Fibroblast of skin of right biceps (primary cell): ENCODE measurements around the gene SLC44A5.
"Not testable (repeated sequence)": the region's sequence is repeated elsewhere in the genome, so short reads cannot be mapped to it uniquely, and the experiment has no call there.

Experiments
- DNase-seq: peaks from one replicate; pipeline ENCODE4 v3.0.0-alpha.2; 2013

Gene SLC44A5

DNA sequence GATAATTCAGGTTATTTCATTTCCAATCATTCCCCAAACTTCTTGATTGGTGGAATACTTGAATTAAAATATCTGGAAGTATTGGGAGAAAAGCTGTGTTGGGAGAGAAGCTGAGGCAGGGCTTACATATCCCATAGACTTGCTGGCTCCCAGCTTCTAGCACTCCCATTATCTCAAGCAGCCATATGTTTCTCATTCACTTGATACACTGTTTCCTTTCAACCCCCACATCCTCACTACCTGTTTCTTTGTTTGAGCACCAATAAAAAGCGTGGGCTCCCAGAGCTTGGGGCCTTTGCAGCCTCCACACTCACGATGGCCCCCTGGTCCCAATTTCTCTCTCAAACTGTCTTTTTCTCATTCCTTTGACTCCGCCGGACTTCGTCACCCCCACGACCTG lies 256.6 kb downstream of the SLC44A5 start:
- DNase-seq, result not testable (repeated sequence)

DNA sequence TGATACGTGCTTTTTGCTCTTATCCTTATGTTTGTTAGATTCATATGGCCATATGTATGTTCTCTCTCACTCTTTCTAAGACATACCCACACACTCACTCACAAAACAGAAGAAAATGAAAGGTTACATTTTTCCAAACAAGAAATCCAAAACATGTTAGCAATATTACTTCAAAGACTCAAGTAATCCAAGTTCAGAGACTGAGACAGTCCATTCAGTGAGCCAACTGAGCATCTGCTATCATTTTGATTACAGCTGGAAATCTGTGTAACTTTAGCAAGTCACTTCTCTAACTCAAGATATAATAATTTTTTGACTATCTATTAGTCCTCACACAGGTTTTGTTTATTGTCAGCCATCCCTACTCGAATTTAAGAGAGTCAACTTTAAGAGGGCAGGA lies 257.9 kb downstream of the SLC44A5 start:
- no peak for DNase-seq

DNA sequence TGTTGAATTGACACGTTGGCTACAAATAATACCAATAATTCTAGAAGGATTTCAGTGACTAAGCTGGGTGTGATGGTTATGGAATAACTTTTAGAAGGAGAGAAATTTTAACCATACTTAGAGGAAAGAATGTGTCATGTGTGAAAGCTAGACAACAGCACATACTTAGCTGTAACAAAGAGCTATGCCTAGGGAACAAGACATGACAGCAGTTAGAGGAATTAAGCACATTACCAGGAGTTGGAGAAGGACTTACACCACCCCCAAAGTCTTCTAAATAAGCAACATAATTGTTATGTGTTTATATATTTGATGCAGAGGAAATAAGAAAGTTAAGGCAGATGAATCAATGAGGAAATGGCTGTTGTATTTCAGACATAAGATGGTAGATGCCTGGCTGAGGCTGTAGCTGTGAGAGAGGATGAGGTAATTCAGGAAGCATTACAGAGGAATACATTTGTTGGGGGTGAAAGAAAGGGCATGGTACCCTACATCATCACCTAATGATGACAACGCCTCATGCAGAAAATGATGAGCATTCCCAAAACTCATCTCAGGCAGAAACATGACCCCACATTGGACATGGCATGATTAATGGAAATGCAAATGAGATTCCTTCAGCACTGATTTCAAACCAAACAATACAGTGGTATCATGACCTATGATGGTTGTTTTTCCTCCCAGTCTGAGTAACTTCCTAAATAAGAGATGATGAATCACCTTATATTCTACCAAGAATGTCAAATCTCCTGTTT lies 265.2 kb downstream of the SLC44A5 start:
- peak; percentile 80 for DNase-seq

DNA sequence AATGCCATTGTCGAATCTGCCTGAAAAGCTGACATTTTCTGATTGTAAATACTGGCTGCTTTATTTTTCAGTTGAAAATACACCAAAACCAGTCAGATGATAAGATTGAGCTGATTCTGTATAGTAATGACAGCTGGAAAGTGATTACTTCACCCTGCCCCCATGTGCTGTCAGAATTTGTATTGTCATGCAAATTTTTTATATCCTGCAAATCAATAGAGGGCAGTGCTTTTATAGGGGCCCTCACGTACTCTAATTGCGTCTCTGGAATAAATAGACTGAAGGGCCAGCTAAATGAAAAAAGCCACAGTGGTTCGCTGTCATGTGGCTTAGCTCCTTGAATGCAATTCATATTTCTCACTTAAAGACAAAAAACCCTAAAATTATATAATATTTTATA lies 268.1 kb downstream of the SLC44A5 start:
- no peak for DNase-seq

DNA sequence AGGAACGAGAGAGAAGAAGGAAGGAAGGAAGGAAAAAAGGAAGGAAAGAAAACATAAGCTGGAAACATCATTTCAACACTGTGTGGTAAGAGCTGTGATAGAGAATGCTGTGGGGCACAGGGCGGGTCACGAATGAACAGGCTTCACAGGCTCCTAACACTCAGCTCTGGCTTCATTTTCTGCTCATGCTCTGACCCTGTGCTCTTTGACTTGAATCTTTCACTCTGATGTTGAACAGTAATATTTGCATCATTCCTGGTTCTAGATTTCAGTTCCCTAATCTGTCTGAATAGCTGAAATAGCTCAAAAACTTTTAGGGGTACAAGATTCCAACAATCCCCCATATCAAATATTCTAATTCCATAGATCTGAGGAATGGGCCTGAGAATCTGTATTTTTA lies 269.4 kb downstream of the SLC44A5 start:
- no peak for DNase-seq

DNA sequence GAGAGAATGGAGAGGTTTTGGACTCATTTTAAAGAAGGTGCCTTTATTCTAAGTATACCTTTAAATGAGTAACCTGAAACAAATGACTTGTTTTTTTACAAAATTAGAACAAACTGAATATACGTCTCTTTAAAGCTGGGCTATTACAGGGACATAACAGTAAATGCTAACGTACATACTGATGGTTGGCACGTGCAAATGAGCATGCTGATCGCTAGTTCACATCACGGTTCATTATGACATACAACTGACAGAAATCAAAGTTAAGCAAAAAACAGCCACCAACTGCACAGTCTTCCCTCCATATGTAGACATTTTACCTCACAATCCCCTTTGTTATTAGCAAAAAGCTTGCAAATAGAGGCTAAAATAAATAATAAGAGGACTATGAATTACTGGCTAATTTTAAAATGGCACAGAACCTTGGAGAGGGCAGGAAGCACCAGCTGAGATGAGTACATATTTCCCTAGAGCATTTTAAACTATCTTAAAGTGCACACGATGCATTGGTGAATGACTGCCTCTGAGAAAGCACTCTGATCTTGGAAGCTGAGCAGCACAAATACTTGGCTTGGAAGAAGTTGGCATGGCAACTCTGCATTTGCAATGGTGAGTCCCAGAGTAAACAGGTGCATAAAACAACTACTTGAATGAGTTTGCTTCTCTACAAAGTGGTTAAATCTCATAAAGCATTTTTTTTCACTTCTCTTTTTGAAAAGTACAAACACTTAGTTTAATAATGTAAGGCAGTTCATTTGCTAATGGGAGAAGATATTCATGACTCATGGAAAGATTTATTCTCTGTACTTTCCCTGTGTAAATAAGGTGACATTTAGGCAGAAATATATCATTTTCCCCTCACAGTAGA lies 272.1 kb downstream of the SLC44A5 start:
- no peak for DNase-seq

DNA sequence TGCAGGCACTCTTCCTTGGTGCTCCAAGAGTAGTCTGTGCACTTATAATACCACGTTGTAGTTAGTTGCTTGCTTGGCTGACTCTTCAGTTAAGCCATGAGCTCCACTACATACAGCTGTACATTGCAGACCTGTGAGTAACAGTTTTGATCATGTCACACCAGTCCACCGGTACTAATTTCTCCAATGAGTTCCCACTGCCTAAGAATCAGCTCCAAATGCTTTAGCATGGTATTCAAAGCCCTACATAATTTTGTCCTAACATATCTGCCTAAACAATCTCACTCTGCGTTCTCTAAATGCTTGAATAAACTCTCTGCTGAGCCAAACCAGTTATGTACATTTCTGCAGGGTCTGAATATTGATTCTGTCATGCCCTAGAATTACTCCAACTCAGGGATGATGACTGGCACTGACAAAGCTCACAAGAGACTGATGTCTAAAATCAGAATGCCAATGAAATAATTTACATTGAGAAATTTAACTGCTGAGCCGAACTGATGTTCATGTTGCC lies 276.0 kb downstream of the SLC44A5 start:
- peak; percentile 7 for DNase-seq

DNA sequence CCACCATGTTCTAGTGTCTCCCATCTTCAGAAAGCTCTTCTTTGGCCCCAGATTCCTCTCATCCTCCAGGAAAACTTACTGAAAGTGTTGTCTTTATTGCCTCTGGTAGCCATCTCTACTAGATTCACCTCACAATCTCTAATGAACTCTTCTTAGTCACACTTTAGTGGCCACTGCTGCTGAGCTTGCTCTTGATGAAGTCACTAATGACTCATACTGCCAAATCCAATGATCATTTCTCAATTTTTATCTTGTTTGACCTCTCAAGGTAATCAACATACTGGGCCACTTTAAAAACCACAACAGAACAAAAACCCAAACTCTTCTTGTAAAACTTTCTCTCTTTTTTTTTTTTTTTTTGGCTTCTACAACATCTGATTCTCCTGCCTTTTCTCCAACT lies 280.3 kb downstream of the SLC44A5 start:
- DNase-seq, result peak; percentile 2

DNA sequence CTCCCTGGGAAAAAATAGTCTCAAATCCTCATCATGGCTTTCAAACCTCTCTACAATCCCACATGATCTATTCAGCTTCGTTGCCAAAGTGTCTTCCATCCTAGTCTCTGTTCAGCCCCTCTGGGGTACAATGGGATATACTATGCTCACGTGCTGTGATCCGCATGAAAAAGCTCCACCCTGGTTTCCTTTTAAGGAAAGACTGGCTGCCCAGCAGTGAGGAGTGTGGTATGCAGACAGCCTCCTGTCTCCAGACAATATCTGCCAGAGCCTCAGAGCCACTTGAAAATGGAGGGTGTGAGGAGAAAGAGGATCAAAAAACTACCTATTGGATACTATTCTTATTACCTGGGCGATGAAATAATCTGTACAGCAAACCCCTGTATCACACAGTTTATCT lies 282.2 kb downstream of the SLC44A5 start:
- DNase-seq, result no peak

DNA sequence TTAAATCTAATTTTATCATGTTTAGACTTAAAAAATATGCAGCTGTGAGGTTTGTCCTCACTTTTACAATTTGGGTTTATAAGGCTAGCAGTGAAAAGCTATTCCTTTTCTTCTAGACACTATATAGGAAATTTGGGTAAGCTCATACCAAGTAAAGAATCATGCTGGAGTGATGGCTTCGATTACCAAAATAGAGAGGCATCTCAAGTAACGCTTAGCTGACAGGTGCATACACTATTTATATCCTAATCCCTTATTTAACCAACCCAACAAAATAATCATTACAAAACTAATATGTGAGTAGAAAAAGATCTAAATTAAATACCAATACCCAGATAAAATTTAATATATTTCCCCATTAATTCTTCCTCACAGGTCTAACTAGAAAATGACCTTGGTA lies 283.5 kb downstream of the SLC44A5 start:
- DNase-seq, result no peak

DNA sequence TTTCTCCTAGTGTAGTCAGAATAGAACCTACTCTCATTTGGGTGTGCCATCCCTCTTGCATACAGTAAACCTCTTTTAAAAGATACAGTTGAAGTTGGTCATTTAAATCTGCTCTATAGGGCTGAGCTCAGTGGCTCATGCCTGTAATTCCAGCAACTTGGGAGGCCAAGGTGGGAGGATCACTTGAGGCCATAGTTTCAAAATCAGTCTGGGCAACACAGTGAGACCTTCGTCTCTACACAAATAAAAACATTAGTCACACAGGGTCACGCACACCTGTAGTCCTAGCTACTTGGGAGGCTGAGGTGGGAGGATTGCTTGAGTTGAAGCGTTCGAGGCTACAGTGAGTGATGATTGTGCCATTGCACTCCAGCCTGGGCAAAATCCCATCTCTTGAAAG lies 292.9 kb downstream of the SLC44A5 start:
- no peak for DNase-seq

DNA sequence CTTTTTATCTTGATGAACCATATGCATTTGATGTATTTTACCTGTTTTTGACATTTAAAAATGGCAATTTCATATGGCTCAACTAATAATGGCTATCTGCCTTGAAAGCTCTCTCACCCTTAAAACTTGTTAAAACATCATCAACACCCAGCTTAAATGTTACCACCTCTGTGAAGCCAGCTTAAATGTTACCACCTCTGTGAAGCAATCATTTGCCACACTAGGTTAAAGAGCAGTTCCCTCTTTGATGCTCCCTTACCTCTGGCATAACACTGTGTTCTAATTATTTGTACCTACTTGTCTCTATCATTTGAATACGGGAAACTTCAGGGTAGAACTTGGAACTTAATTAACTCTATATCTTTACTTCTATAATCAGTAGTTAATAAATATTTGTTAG lies 294.7 kb downstream of the SLC44A5 start:
- DNase-seq, result no peak

DNA sequence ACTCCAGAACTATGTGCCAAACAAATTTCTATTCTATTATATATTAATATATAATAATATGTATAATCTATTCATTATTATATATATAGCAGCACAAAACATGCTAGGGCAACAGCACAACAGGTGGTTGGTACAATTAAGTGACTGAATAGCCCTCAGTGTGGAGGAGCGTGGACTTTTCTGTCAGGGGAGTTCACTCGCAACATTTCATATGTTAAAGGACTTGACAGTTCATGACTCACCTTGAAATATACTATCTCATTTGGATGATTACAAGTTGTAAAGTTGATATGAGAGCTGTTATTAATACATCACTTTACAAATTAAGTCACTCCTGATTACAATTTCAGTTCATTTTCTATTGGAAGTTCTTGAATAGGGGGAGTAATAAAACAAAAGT lies 298.3 kb downstream of the SLC44A5 start:
- no peak for DNase-seq

DNA sequence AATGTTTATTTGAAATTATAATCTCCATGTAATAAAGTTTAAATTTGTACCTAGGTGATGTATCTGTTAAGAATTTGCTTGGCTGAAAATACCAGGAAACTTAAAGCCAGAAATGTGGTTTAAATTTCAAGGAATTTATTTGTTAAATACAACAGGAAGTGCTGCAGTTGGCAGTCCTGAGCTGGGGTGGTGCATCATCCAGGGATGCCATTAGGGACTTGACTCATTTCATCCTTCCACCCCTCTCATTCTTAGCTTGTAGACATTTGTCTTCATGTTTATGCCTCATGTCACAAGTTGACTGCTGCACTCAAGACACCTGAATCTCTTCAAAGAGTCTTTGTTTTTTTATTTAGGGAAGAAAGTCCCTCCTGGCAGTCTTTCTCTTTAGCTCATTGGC lies 300.8 kb downstream of the SLC44A5 start:
- peak; percentile 51 for DNase-seq

DNA sequence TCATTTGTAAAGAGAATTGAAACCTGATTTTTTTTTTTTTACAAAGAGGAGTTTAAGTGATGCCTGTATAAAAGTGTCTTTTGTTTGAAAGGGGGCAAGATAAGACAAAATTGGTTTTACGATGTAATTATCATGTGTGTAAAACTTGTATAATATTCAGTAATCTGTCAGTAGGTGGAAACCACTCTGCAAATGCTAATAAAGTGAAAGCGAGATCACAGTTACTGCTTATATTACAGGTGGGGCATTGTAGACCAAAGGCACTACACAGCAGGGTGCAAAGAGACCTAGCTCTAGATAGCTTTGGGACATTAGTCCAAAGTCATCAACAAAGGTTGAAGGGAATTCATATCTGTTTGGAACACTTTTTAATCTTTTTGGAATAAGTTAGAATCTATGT lies 302.5 kb downstream of the SLC44A5 start:
- DNase-seq, result no peak

DNA sequence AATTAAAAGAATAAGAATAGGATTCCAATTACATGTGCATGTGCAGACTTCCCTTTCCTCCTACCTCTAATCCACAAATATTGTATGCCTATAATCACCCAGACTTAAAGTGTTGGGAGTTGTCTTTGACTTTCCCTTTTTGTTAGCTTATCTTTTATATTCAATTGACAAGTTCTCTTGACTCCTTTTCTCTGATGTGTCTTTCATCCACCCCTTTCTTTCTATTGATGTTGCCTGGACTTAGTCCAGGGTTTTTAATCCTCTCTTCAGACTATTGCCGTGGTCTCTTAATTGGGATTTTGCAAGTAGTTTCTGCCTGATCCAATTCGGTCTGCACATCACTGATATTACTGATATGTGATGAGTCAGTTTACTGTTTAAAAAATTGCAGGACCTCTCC lies 305.9 kb downstream of the SLC44A5 start:
- no peak for DNase-seq

DNA sequence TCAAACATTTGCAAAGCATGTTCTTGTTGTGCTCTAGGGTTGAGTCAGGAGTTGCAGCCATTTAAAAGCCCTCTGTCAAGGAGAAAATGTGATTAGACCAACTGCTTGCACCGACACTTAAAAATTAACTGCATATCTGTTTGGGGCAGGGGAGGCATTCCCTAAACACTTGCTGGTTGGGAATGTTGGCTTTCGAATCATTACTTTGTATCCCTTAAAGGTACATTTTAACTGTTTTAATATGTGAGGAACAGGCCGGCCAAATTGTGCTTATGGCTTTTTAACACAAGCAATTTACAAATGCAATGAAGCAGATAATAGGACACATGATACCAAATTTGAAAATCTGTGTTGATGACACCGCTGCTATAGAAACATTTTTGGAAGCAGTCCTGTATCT lies 317.6 kb downstream of the SLC44A5 start:
- DNase-seq, result no peak

DNA sequence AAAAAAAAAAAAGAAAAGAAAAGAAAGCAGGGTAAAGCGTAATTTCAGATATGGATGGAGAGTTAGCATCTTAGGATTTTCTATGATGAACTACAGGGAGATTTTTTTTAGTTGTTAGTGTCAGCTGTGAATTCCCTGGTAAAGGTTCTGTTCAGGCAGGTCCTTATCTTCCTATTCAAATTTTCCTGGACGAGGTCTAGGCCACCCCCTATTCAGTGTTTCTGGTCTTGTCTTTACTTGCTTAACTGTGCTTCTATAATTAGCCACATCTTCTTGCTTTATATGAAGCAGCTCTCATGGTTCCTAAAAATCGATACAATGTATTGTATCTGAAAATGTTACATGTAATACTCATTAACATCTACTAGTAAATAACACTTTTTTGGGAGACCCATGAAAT lies 318.9 kb downstream of the SLC44A5 start:
- DNase-seq, result no peak

DNA sequence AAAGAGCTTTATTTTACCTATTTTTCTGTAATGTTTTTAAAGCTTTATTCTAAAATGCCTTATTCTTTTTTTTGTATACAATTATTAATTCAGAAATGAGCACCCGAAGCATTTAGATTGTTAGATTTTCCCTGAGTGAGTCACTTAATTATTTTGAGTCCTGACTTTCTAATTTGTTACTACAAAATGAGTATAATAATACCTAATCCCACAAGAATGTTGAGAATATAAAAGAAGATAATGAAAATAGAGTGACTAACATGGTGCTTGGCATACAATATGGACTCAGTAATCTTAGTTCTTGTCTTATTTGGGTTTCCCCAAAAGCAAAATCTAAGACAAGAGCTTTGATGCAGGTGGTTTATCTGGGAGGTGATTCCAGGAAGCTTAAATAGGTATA lies 334.5 kb downstream of the SLC44A5 start:
- peak; percentile 14 for DNase-seq

DNA sequence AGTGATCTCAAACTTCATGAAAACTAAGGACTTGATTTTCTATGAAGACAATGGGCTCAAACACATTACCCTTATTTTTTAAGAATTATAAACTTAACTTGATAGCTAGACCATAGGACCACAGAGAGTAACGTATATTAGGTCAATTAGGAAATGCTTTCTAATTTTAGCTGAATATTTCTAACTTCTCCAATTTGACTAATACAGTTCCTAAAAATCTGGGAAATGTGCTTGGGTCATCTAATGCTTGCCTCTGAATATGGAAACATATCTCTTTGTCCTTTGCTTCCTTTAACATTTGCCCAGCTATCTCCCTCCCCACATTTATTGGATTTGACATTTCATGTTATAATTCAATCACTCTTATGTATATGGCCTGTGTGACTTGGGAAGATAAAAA lies 335.3 kb downstream of the SLC44A5 start:
- no peak for DNase-seq

DNA sequence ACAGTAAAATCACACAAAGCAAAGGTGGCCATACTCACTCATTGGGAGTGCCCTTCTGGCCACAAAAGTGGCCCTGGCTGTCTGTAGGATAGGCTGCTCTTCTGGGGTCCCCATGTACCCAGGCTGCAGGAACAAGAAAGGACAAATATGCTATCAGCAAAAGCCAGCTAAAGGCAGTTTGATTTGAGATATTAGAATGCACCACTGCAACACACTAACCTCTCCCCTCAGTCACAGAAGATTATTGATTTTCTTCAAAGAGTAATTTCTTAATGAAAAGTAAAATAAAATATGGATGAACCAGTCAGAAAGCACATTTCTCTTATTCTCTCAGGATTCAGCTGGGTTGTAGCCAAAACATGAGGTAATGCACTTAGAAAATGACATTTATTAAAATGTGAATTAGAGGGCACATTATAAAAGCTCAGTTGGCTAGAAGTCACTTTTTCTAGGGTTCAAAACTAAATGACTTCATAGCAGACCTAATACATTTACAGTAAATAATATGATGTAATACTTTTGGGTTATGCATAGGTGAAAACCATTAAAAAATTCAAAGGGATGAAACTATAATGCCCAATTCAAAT lies 335.9 kb downstream of the SLC44A5 start:
- no peak for DNase-seq

DNA sequence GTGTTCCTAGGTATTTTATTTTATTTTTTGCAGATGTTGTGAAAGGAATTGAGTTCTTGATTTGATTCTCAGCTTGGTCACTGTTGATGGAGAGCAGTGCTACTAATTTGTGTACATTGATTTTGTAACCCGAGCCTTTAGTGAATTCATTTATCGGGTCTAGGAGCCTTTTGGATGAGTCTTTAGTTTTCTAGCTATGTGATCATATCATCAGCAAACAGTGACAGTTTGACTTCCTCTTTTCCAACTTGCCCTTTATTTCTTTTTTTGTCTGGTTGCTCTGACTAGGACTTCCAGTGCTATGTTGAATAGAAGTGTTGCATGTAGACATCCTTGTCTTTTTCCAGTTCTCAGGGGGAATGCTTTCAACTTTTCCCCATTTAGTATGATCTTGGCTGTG lies 337.8 kb downstream of the SLC44A5 start:
- DNase-seq, result no peak

DNA sequence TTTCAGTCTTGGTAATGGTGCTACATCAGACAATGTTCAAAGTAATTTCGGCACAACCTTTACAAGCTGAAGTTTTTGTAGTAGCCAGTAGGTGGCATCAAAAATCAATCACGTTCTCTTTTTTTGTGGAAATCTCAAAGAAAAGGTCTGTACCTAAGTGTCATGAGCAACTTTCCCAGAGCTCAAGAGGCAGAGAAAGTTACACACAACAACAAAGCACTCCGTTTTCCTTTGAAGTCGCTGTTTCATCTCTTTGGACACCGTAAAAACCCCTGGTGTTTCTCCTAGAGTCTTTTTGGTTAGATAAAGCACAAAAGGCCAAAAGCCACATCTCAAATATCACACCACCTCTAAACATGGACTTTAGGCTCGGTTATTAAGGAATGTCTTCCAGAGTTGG lies 345.1 kb downstream of the SLC44A5 start:
- peak; percentile 26 for DNase-seq

DNA sequence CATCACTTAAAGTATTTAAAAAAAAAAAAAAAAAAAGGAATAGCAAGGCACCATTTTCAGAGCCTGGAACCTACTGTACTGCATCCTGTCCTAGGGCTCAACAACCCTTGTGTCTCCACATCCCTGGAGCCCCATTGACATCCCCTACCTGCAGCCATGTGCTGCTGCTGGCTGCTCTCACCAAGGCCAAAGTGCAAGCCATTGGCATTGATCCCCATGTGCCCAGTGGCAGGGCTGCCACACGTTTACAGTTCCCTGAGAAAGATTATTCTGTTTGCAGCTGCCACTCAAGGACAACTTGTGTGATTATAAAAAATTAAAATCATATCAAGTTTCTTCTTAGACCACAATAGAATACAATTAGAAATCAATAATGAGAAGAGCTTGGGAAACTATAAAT lies 346.8 kb downstream of the SLC44A5 start:
- DNase-seq, result no peak
